ENCODE measurements around the gene PRKAR1B. TPM values are rescaled to one million over a fixed set of nuclear protein-coding genes. Genes with fewer than 3 reads are reported as not detected.

The PRKAR1B gene
- total RNA-seq, 1 donor from 2014 or later = 21.7 TPM

DNA sequence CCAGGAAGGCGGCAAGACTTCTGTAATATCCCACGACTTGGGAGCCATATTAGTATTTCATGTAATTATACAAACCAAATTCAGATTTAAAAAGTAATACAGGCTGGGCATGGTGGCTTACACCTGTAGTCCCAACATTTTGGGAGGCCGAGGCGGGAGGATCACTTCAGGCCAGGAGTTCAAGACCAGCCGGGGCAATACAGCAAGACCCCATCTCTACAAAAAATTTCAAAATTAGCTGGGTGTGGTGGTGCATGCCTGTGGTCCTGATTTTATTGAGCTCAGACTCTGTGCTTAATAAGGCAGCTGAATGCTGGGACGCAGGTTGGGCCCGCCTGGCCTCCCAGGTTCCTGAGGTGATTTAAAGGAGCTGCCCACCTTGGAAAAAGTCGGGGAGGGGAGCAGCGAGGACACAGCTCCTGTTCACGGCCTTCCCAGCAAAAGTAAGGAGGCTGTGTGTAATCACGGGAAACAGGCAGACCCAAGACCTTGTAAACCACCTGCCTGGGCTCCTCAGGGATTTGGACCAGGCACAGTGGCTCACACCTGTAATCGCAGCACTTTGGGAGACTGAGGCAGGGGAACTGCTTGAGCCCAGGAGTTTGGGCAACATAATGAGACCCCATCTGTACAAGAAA, 93.6 kb downstream of the PRKAR1B start:
- H3K4me1 Mint-ChIP-seq (ENCODE audit: unreplicated experiment) = no peaks in the 10 kb centered on the region
- H3K27ac Mint-ChIP-seq (ENCODE audit: unreplicated experiment) = no peak overlapping the region
- H3K9me3 Mint-ChIP-seq (ENCODE audit: unreplicated experiment) = no peaks in the 10 kb centered on the region
- H3K4me3 Mint-ChIP-seq (ENCODE audit: unreplicated experiment) = no peak overlapping the region
- peaks cover 1% of the 10 kb centered on the region for H3K27me3 Mint-ChIP-seq (ENCODE audit: unreplicated experiment)
- peaks cover 3% of the 10 kb centered on the region for H3K36me3 Mint-ChIP-seq (ENCODE audit: low read depth, unreplicated experiment)
- TF ChIP-seq, protein P1, sequence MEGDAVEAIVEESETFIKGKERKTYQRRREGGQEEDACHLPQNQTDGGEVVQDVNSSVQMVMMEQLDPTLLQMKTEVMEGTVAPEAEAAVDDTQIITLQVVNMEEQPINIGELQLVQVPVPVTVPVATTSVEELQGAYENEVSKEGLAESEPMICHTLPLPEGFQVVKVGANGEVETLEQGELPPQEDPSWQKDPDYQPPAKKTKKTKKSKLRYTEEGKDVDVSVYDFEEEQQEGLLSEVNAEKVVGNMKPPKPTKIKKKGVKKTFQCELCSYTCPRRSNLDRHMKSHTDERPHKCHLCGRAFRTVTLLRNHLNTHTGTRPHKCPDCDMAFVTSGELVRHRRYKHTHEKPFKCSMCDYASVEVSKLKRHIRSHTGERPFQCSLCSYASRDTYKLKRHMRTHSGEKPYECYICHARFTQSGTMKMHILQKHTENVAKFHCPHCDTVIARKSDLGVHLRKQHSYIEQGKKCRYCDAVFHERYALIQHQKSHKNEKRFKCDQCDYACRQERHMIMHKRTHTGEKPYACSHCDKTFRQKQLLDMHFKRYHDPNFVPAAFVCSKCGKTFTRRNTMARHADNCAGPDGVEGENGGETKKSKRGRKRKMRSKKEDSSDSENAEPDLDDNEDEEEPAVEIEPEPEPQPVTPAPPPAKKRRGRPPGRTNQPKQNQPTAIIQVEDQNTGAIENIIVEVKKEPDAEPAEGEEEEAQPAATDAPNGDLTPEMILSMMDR (IDR thresholded peaks at IDR 0.05; ENCODE audit: unreplicated experiment) = no peak
- DNase-seq (ENCODE audit: low spot score) = no peak

DNA sequence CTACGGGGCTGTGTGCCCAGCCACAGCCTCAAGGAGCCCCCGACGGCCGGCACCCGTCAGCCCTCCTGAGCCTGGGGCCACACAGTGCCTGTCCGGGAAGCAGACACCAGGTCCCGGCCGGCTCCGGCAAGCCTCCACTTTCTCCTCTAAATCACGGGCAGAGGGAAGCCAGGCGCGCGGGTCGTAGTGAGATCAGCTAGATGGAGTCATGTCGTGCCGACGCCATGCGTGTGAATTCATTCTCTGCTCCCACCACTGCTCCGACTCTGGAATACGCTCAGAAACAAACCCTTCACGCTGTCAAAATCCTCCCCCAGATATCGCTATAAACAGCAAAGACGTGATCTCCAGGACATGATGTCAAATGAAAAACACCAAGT, 94.3 kb downstream of the PRKAR1B start:
- Mint-ChIP-seq H3K36me3 (ENCODE audit: low read depth, unreplicated experiment) (peaks cover 3% of the 10 kb centered on the region), H3K27ac (ENCODE audit: unreplicated experiment) (no peak overlapping the region)
- no peak for DNase-seq (ENCODE audit: low spot score)

DNA sequence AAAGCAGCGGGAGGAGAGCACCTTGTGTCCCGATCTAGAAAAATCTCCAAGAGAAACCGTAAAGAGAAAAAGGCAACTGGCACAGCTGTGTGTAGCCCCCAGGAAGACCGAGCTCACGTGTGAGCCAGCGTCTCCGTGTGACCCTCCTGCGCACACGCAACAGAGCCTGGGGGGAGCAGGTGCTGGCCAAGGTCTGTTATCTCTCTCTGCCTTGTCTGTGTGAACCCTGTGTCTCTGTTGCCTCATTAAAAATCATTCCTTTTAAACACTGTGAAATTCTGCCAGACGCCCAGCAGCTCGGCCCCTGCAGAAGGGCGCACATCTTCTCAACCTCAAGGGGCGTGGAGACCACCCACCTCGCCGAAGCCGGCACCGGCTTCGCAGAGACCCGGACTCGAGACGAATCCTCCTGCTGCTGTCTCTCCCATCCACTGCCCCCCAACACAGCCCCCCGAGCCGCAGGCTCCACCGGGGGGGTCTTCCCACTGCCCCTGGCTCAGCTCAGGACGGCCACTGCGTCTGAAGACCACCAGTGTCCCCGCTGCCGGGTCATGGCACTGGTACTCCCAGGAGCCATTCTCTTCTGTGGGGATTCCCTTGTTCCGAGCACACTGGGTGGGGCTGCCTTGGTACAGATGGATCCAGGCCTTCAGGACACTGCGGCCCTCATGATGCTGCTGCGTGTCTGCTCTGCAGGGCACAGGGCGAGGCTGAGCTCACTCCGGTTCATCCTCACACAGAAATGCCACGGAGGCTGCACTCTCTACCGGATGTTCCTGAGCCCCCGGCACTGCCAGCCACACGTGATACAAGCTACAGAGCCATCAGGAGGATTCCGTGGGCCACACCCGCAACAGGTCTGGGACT, 94.9 kb downstream of the PRKAR1B start:
- TF ChIP-seq, protein P1 (IDR thresholded peaks at IDR 0.05; ENCODE audit: unreplicated experiment) = no peak
- Mint-ChIP-seq H3K9me3 (ENCODE audit: unreplicated experiment) (no peaks in the 10 kb centered on the region), H3K27me3 (ENCODE audit: unreplicated experiment) (peaks cover 1% of the 10 kb centered on the region), H3K4me1 (ENCODE audit: unreplicated experiment) (no peaks in the 10 kb centered on the region), H3K36me3 (ENCODE audit: low read depth, unreplicated experiment) (peaks cover 3% of the 10 kb centered on the region), H3K27ac (ENCODE audit: unreplicated experiment) (no peak overlapping the region), H3K4me3 (ENCODE audit: unreplicated experiment) (no peak overlapping the region)
- no peak for DNase-seq (ENCODE audit: low spot score)

More for the DNA sequence above, 94.3 kb downstream of the PRKAR1B start:
- Mint-ChIP-seq H3K27me3 (ENCODE audit: unreplicated experiment) (peaks cover 1% of the 10 kb centered on the region), H3K9me3 (ENCODE audit: unreplicated experiment) (no peaks in the 10 kb centered on the region), H3K4me3 (ENCODE audit: unreplicated experiment) (no peak overlapping the region), H3K4me1 (ENCODE audit: unreplicated experiment) (no peaks in the 10 kb centered on the region)
- TF ChIP-seq, protein P1 (IDR thresholded peaks at IDR 0.05; ENCODE audit: unreplicated experiment) = no peak

DNA sequence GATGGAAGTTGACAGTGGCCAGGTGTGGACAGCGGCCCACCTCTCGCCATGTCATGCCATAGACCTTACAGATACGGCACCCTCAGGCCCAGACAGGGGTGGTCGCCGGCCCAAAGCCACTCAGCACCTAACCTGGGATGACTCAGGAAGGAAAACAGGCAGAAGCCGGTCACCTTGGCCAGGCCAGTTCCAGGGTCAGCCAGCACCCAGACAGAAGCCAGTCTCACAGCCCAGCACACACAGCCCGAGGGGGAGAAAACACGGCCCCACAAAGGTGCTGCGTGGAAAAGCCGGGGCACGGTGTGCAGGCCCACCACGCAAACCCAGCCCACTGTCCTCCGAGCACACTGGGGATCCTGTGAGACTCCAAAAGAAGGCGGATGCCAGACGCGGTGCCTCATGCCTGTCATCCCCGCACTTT, 95.8 kb downstream of the PRKAR1B start:
- Mint-ChIP-seq H3K27ac (ENCODE audit: unreplicated experiment) (no peak overlapping the region), H3K4me3 (ENCODE audit: unreplicated experiment) (no peak overlapping the region), H3K4me1 (ENCODE audit: unreplicated experiment) (no peaks in the 10 kb centered on the region), H3K27me3 (ENCODE audit: unreplicated experiment) (peaks cover 1% of the 10 kb centered on the region), H3K36me3 (ENCODE audit: low read depth, unreplicated experiment) (peaks cover 3% of the 10 kb centered on the region), H3K9me3 (ENCODE audit: unreplicated experiment) (no peaks in the 10 kb centered on the region)
- TF ChIP-seq, protein P1 (IDR thresholded peaks at IDR 0.05; ENCODE audit: unreplicated experiment) = no peak
- no peak for DNase-seq (ENCODE audit: low spot score)

DNA sequence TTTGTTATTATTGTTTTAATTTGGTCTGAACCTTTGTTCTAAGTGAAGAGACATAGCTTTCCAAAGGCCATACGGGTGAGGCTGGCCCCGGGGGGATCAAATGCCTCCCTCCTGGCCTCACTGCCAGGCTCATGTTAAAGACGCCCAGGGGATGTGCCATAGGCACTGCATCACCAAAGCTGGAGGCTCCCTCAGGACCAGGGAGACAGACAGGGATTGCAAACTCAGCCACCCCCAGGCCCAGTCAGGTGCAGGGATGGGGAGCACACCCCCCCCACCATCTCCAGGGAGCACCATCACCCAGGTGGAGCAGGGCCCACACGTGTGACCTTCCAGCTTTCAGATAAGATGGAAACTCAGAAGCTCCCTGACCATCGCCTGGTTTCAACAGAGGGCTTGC, 96.5 kb downstream of the PRKAR1B start:
- H3K4me1 Mint-ChIP-seq (ENCODE audit: unreplicated experiment) = no peaks in the 10 kb centered on the region
- peaks cover 4% of the 10 kb centered on the region for H3K27me3 Mint-ChIP-seq (ENCODE audit: unreplicated experiment)
- TF ChIP-seq, protein P1 (IDR thresholded peaks at IDR 0.05; ENCODE audit: unreplicated experiment) = no peak
- no peak overlapping the region for H3K27ac Mint-ChIP-seq (ENCODE audit: unreplicated experiment)
- H3K9me3 Mint-ChIP-seq (ENCODE audit: unreplicated experiment) = peaks cover 3% of the 10 kb centered on the region
- no peak for DNase-seq (ENCODE audit: low spot score)
- no peak overlapping the region for H3K4me3 Mint-ChIP-seq (ENCODE audit: unreplicated experiment)
- peaks cover 3% of the 10 kb centered on the region for H3K36me3 Mint-ChIP-seq (ENCODE audit: low read depth, unreplicated experiment)

All from endothelial cell (in vitro differentiated cells).